ENCODE data around the gene GABRG1. TPM values are rescaled to one million over a fixed set of nuclear protein-coding genes. Genes with fewer than 3 reads are reported as not detected.

Gene GABRG1
- total and polyA plus RNA-seq, 2 experiments from 2014 or later: not detected

GRCh38 chr4:46032056-46032455, 91.8 kb downstream of the GABRG1 start:
- DNase-seq (ENCODE audit: low spot score): no peak
- WGBS (ENCODE audit: low lambda C conversion rate, missing lambda C conversion rate): 78% methylated on average over 1 of the region's 1 CpG
- Histone ChIP-seq H3K27ac (no peak overlapping the region), H3K4me3 (no peak overlapping the region), H3K27me3 (no peaks in the 10 kb centered on the region), H3K9me2 (replicated peaks; ENCODE audit: insufficient read depth) (no peaks in the 10 kb centered on the region), H3K79me2 (no peaks in the 10 kb centered on the region), H3K9me3 (ENCODE audit: low read depth) (no peaks in the 10 kb centered on the region), H3K4me2 (no peak overlapping the region), H3K36me3 (replicated peaks; ENCODE audit: insufficient read depth, low read depth) (no peaks in the 10 kb centered on the region), H2AFZ (no peak overlapping the region), H3K4me1 (ENCODE audit: insufficient read depth) (no peaks in the 10 kb centered on the region), H4K20me1 (ENCODE audit: insufficient read depth, poor library complexity, severe bottlenecking) (no peaks in the 10 kb centered on the region)
- TF ChIP-seq CTCF (IDR thresholded peaks at IDR 0.05; ENCODE audit: poor library complexity) (no peak), EZH2phosphoT487 (IDR thresholded peaks at IDR 0.05; ENCODE audit: low read depth, severe bottlenecking, unreplicated experiment) (no peak), EZH2 (IDR thresholded peaks at IDR 0.05; ENCODE audit: borderline replicate concordance) (no peak)

- H2AFZ ChIP-seq: no peak overlapping the region
- H3K4me2 ChIP-seq: no peak overlapping the region
- H3K4me3 ChIP-seq: no peak overlapping the region
- no peaks in the 10 kb centered on the region for H3K27me3 ChIP-seq
- H4K20me1 ChIP-seq (ENCODE audit: insufficient read depth, poor library complexity, severe bottlenecking): no peaks in the 10 kb centered on the region
- DNase-seq (ENCODE audit: low spot score): peak; percentile 12
- H3K4me1 ChIP-seq (ENCODE audit: insufficient read depth): no peaks in the 10 kb centered on the region
- H3K9me3 ChIP-seq (ENCODE audit: low read depth): no peaks in the 10 kb centered on the region
- H3K36me3 ChIP-seq (replicated peaks; ENCODE audit: insufficient read depth, low read depth): no peaks in the 10 kb centered on the region
- TF ChIP-seq EZH2 (IDR thresholded peaks at IDR 0.05; ENCODE audit: borderline replicate concordance): no peak
- no peak for TF ChIP-seq EZH2phosphoT487 (IDR thresholded peaks at IDR 0.05; ENCODE audit: low read depth, severe bottlenecking, unreplicated experiment)
- no peak for TF ChIP-seq CTCF (IDR thresholded peaks at IDR 0.05; ENCODE audit: poor library complexity)
- H3K9me2 ChIP-seq (replicated peaks; ENCODE audit: insufficient read depth): no peaks in the 10 kb centered on the region
- H3K27ac ChIP-seq: no peak overlapping the region
- no peaks in the 10 kb centered on the region for H3K79me2 ChIP-seq
Measured at GRCh38 chr4:46016306-46016705, 107.5 kb downstream of the GABRG1 start.

GRCh38 chr4:45992728-45993127, 131.1 kb downstream of the GABRG1 start:
- no peak overlapping the region for H3K4me2 ChIP-seq
- H3K79me2 ChIP-seq: no peaks in the 10 kb centered on the region
- H3K9me2 ChIP-seq (replicated peaks; ENCODE audit: insufficient read depth): no peaks in the 10 kb centered on the region
- H2AFZ ChIP-seq: no peak overlapping the region
- TF ChIP-seq EZH2phosphoT487 (IDR thresholded peaks at IDR 0.05; ENCODE audit: low read depth, severe bottlenecking, unreplicated experiment): no peak
- TF ChIP-seq EZH2 (IDR thresholded peaks at IDR 0.05; ENCODE audit: borderline replicate concordance): no peak
- no peak for TF ChIP-seq CTCF (IDR thresholded peaks at IDR 0.05; ENCODE audit: poor library complexity)
- no peaks in the 10 kb centered on the region for H3K27me3 ChIP-seq
- H3K27ac ChIP-seq: no peak overlapping the region
- no peaks in the 10 kb centered on the region for H3K36me3 ChIP-seq (replicated peaks; ENCODE audit: insufficient read depth, low read depth)
- no peaks in the 10 kb centered on the region for H4K20me1 ChIP-seq (ENCODE audit: insufficient read depth, poor library complexity, severe bottlenecking)
- H3K9me3 ChIP-seq (ENCODE audit: low read depth): no peaks in the 10 kb centered on the region
- H3K4me1 ChIP-seq (ENCODE audit: insufficient read depth): no peaks in the 10 kb centered on the region
- H3K4me3 ChIP-seq: no peak overlapping the region
- no peak for DNase-seq (ENCODE audit: low spot score)

DNA sequence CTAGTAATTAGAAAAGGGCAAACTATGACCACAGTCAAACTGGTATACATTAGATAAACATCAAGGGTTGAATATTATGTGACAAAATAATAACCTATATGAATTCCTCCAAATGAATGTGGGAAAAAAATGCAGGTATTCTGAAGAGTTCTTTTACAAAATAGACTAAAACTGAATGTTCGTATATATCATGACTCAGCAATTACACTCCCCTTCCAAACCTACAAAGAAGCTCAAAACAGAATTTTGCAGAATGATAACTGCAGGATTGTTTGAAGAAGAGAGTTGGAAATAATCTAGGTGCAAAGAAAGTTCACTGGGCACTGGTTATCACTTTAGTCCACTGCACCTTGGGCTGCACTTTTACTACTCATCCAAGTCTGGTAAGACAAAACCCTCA, 134.1 kb downstream of the GABRG1 start:
- no peak overlapping the region for H3K27ac ChIP-seq
- H3K9me2 ChIP-seq (replicated peaks; ENCODE audit: insufficient read depth): no peaks in the 10 kb centered on the region
- H3K4me3 ChIP-seq: no peak overlapping the region
- no peaks in the 10 kb centered on the region for H3K27me3 ChIP-seq
- no peaks in the 10 kb centered on the region for H3K36me3 ChIP-seq (replicated peaks; ENCODE audit: insufficient read depth, low read depth)
- H2AFZ ChIP-seq: no peak overlapping the region
- no peak for TF ChIP-seq CTCF (IDR thresholded peaks at IDR 0.05; ENCODE audit: poor library complexity)
- TF ChIP-seq EZH2 (IDR thresholded peaks at IDR 0.05; ENCODE audit: borderline replicate concordance): no peak
- no peak for TF ChIP-seq EZH2phosphoT487 (IDR thresholded peaks at IDR 0.05; ENCODE audit: low read depth, severe bottlenecking, unreplicated experiment)
- no peaks in the 10 kb centered on the region for H3K4me1 ChIP-seq (ENCODE audit: insufficient read depth)
- H3K79me2 ChIP-seq: no peaks in the 10 kb centered on the region
- H3K9me3 ChIP-seq (ENCODE audit: low read depth): no peaks in the 10 kb centered on the region
- 83% methylated on average over 1 of the region's 1 CpG for WGBS (ENCODE audit: low lambda C conversion rate, missing lambda C conversion rate)
- no peaks in the 10 kb centered on the region for H4K20me1 ChIP-seq (ENCODE audit: insufficient read depth, poor library complexity, severe bottlenecking)
- no peak overlapping the region for H3K4me2 ChIP-seq
- DNase-seq (ENCODE audit: low spot score): no peak
